GM20000 (cell line): Measurements from ENCODE around the gene TOX3.

Experiments
- DNase-seq: peaks from one replicate; pipeline ENCODE4 v3.0.0; 2012; ENCODE audit warnings: low spot score
- CTCF ChIP-seq: IDR thresholded peaks from 2 replicates; pipeline ENCODE4 v1.5.1; 2012; ENCODE audit warnings: mild to moderate bottlenecking, control low read depth; ENCODE audit errors: extremely low read depth, missing control alignments

The TOX3 gene

GRCh38 chr16:52451971-52452421 is 94.9 kb downstream of the TOX3 start:
- no peak for TF ChIP-seq CTCF
- DNase-seq: no peak

GRCh38 chr16:52450916-52451315 is 96.0 kb downstream of the TOX3 start:
- DNase-seq: no peak
- TF ChIP-seq CTCF: no peak

GRCh38 chr16:52450241-52450640 is 96.7 kb downstream of the TOX3 start:
- no peak for TF ChIP-seq CTCF
- DNase-seq: no peak

- no peak for TF ChIP-seq CTCF
These were observed 100.9 kb downstream of the TOX3 start for GRCh38 chr16:52446080-52446479.

GRCh38 chr16:52441886-52442285 is 105.1 kb downstream of the TOX3 start:
- no peak for DNase-seq
- TF ChIP-seq CTCF: no peak

More at GRCh38 chr16:52446080-52446479, 100.9 kb downstream of the TOX3 start:
- DNase-seq: no peak

GRCh38 chr16:52440248-52440647 is 106.7 kb downstream of the TOX3 start:
- DNase-seq: no peak
- no peak for TF ChIP-seq CTCF

GRCh38 chr16:52439750-52440149 is 107.2 kb downstream of the TOX3 start:
- TF ChIP-seq CTCF: no peak
- no peak for DNase-seq
